A549 (cell line): ENCODE results near the gene FUOM.

ENCODE experiments used
- CHD2 ChIP-seq: fragments of 150-350 bp; IDR thresholded peaks from 2 replicates; pipeline ENCODE4 v1.6.1; 2014; ENCODE audit warnings: low read length; ENCODE audit not compliant: partially characterized antibody
- CHD4 ChIP-seq: fragments of 200-600 bp; sonication (generic); IDR thresholded peaks from 2 replicates; pipeline ENCODE4 v1.6.1; 2016; ENCODE audit warnings: antibody characterized with exemption, mild to moderate bottlenecking, borderline replicate concordance
- KDM5A ChIP-seq: fragments of 200-600 bp; sonication (generic); IDR thresholded peaks from 2 replicates; pipeline ENCODE4 v1.6.1; 2016; ENCODE audit warnings: antibody characterized with exemption, mild to moderate bottlenecking
- MAFK ChIP-seq: fragments of 450-650 bp; IDR thresholded peaks from 2 replicates; pipeline ENCODE4 v1.6.1; 2014; ENCODE audit not compliant: partially characterized antibody
- NFE2L2 ChIP-seq: fragments of 150-350 bp; conservative IDR thresholded peaks from 2 replicates; pipeline ENCODE4 v1.6.1; 2014; ENCODE audit warnings: low read length
- POLR2A ChIP-seq: IDR thresholded peaks from 2 replicates; pipeline ENCODE4 v1.6.1; 2012; ENCODE audit warnings: mild to moderate bottlenecking, low read length
- RAD21 ChIP-seq, 2 experiments: fragments of >200 bp in 1 of 2; sonication (Bioruptor Twin) in 1 of 2; formaldehyde crosslinking in 1 of 2; IDR thresholded peaks in 1 of 2; conservative IDR thresholded peaks in 1 of 2; 2 replicates in 1 of 2; 3 replicates in 1 of 2; pipeline ENCODE4 v1.6.1; 2012 to 2018; ENCODE audit warnings: inconsistent platforms in 1 of 2
- RFX5 ChIP-seq: fragments of 450-650 bp; IDR thresholded peaks from 2 replicates; pipeline ENCODE4 v1.7.1; 2014; ENCODE audit warnings: antibody characterized with exemption, mild to moderate bottlenecking, moderate library complexity
- ZFP36 ChIP-seq: fragments of 450-650 bp; IDR thresholded peaks from 2 replicates; pipeline ENCODE4 v1.6.1; 2014; ENCODE audit warnings: borderline replicate concordance; ENCODE audit not compliant: partially characterized antibody
- TF ChIP-seq, protein P1 (sequence below): fragments of >200 bp; sonication (Bioruptor Twin); formaldehyde crosslinking; IDR thresholded peaks from 3 replicates; pipeline ENCODE4 v1.5.1; 2016

- TF ChIP-seq, protein P1, sequence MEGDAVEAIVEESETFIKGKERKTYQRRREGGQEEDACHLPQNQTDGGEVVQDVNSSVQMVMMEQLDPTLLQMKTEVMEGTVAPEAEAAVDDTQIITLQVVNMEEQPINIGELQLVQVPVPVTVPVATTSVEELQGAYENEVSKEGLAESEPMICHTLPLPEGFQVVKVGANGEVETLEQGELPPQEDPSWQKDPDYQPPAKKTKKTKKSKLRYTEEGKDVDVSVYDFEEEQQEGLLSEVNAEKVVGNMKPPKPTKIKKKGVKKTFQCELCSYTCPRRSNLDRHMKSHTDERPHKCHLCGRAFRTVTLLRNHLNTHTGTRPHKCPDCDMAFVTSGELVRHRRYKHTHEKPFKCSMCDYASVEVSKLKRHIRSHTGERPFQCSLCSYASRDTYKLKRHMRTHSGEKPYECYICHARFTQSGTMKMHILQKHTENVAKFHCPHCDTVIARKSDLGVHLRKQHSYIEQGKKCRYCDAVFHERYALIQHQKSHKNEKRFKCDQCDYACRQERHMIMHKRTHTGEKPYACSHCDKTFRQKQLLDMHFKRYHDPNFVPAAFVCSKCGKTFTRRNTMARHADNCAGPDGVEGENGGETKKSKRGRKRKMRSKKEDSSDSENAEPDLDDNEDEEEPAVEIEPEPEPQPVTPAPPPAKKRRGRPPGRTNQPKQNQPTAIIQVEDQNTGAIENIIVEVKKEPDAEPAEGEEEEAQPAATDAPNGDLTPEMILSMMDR: no peak
- TF ChIP-seq NFE2L2: no peak
- TF ChIP-seq CHD4: no peak
- no peak for TF ChIP-seq CHD2
- no peak for TF ChIP-seq RAD21 (conservative IDR thresholded peaks at IDR 0.05 in 1 of 2, IDR thresholded peaks at IDR 0.05 in 1 of 2)
- no peak for TF ChIP-seq ZFP36
- no peak for TF ChIP-seq RFX5
- TF ChIP-seq MAFK: no peak
- TF ChIP-seq POLR2A: no peak
- TF ChIP-seq KDM5A: no peak
Observed at GRCh38 chr10:133343558-133343957, 14.3 kb downstream of the FUOM start.
